GM19468 (cell line): ENCODE data around the gene ARPC2.
A peak's percentile ranks its signal among the peaks of the same experiment; 100 is the strongest.
"Not testable (repeated sequence)": the region's sequence is repeated elsewhere in the genome, so short reads cannot be mapped to it uniquely, and the experiment has no call there.

Experiments
- ATAC-seq: cut with Tn5 transposase; IDR thresholded peaks from one replicate; pipeline ENCODE4 v1.9.1; 2021; ENCODE audit warnings: mild to moderate bottlenecking, moderate library complexity, moderate number of reproducible peaks; ENCODE audit not compliant: unreplicated experiment; ENCODE audit errors: extremely low read depth

Gene ARPC2

GRCh38 chr2:218269900-218270720, 53.1 kb downstream of the ARPC2 start, which contains the start of the genes AAMP and PNKD:
Gene AAMP, minus strand, starts transcription at chr2:218270137. Its CDS starts 51 bp downstream, at chr2:218270086.
Gene PNKD, plus strand, starts transcription at chr2:218270519. Its CDS starts 17 bp downstream, at chr2:218270536.
- ATAC-seq: peak; percentile 89

GRCh38 chr2:218270721-218271486, 53.9 kb downstream of the ARPC2 start:
- ATAC-seq: no peak

GRCh38 chr2:218271487-218271797, 54.5 kb downstream of the ARPC2 start:
- ATAC-seq: no peak

GRCh38 chr2:218271865-218272530, 55.0 kb downstream of the ARPC2 start:
- no peak for ATAC-seq

GRCh38 chr2:218272531-218273212, 55.7 kb downstream of the ARPC2 start:
- no peak for ATAC-seq

GRCh38 chr2:218273214-218273907, 56.4 kb downstream of the ARPC2 start:
- not testable (repeated sequence) for ATAC-seq

GRCh38 chr2:218273908-218274249, 56.9 kb downstream of the ARPC2 start:
- no peak for ATAC-seq

DNA sequence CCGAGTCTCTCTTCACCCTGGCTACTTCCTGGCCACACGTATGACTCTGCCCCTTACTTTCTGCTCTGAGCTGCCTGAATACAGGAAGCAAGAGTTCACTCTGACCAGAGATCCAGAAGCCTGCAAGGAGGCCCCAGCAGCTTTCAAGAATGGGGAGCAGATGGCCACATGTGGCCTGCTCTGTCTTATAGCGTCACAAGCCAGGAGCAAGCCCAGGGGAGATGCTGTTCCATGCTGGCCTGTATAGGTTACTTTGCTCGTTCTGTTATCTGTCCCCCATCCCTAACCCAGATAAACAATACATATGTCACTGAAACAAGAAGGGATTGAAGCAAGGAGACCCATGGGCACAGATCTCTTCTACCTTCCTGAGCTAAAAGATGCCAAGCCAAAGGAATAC, 57.6 kb downstream of the ARPC2 start:
- ATAC-seq: no peak

- no peak for ATAC-seq
These were observed 58.5 kb downstream of the ARPC2 start for GRCh38 chr2:218275371-218276072.

- no peak for ATAC-seq
These were observed 60.2 kb downstream of the ARPC2 start for GRCh38 chr2:218276986-218277755.

- no peak for ATAC-seq
These were observed 60.9 kb downstream of the ARPC2 start for GRCh38 chr2:218277921-218278320.

DNA sequence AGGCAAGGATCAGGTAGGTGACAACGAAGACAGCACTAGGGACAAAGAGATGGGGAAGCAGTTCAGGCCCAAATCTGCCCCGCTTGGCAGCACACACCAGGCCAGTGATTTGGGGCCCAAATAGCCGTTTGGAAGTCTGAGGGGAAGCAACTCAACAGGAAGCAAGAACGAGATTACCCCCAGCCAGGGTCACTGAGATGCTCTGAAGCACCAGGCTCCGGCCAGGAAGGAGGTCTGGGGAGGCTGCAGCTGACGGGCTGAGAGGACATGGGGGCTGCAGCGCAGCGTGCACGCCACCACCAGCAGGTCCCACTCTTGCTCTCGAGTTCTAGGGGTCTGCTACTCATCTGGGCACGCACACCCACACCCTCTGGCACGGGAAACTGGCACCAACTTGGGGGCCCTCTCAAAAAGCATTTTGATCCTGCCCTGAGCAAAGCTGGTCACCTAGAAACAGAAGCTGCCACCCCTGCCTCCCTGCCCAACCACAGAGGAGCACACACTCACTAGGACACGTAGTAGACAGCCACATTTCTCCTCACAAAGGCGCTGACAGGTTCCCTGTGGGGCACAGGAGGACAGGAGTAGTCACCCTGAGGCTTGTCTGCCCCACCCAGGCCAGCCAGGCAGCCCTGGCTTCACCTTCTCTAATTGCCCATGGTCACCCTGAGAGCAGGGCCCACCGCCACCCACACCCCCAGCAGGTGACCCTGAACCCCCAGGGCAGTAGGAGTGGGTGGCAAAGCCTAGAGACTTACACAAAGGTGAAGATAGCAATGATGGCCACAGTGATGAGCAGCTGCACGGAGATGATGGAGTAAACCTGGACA, 61.8 kb downstream of the ARPC2 start:
- ATAC-seq: no peak

DNA sequence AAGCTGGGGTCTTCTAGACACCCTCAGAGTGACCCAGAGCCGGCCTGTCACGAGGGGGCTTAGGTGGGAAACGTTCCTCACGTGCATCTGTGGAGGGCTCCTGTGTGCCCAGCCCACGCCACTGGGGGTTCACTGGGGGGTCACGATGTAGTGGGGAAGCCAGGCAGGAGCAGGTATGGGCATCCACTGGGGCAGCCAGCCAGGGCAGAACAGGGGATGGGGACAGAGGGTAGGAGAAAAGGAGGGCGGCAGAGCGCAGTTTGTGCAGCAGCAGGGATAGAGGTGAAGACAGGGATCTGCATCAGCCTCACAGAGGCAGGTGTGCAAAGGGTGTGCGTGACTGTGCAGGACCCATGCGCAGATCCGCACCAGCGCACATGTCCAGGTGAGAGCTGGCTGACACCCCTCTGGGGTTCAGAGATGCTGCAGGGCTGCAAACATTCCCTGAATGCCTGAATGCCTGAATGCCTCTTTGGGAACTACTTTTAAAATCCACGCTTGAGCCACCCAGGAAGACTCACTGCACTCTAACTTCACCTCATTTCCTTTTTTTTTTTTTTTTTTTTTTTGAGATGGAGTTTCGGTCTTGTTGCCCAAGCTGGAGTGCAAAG, 63.4 kb downstream of the ARPC2 start:
- ATAC-seq: no peak

GRCh38 chr2:218281449-218281848, 64.5 kb downstream of the ARPC2 start:
- no peak for ATAC-seq

- no peak for ATAC-seq
These were observed 65.4 kb downstream of the ARPC2 start for GRCh38 chr2:218282173-218282991.

GRCh38 chr2:218284106-218284811, 67.3 kb downstream of the ARPC2 start:
- no peak for ATAC-seq
